ENCODE measurements around the gene CDKAL1.

DNA sequence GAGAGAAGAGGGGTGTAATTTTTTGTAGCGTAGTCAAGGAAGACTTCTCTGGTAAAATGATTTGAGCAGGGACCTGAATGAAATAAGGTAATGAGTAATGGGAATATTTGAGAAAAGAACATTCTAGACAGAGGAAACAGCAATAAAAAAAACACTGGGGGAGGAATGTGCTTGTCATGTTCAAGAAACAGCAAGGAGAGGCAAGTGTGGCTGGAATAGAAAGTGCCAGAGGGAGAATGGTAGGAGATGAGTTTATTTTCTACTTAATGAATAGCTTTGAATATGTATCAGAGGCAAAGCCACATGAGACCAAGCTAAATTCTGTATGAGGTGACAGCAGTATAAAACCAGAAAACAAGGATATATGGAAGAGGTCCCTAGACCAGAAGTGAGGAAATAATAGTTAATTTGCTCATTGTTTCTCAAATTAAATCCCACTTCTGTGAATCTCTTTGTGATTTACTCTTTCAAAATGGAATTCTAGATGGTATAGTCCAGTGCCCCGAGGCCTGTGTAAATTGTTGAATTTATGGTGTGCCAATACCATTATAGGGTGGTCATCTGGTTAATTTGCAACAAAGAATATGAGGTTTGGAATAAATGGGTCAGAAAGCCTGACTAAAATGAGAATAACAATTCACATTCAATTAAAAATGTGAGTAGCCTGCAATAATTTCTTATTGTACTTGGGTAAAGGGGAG lies 170.2 kb downstream of the CDKAL1 start:
- TF ChIP-seq, protein P1, sequence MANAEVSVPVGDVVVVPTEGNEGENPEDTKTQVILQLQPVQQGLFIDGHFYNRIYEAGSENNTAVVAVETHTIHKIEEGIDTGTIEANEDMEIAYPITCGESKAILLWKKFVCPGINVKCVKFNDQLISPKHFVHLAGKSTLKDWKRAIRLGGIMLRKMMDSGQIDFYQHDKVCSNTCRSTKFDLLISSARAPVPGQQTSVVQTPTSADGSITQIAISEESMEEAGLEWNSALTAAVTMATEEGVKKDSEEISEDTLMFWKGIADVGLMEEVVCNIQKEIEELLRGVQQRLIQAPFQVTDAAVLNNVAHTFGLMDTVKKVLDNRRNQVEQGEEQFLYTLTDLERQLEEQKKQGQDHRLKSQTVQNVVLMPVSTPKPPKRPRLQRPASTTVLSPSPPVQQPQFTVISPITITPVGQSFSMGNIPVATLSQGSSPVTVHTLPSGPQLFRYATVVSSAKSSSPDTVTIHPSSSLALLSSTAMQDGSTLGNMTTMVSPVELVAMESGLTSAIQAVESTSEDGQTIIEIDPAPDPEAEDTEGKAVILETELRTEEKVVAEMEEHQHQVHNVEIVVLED (CRISPR knock-in tag; IDR thresholded peaks at IDR 0.05; ENCODE audit: borderline replicate concordance) = no peak
- TF ChIP-seq, protein P2, sequence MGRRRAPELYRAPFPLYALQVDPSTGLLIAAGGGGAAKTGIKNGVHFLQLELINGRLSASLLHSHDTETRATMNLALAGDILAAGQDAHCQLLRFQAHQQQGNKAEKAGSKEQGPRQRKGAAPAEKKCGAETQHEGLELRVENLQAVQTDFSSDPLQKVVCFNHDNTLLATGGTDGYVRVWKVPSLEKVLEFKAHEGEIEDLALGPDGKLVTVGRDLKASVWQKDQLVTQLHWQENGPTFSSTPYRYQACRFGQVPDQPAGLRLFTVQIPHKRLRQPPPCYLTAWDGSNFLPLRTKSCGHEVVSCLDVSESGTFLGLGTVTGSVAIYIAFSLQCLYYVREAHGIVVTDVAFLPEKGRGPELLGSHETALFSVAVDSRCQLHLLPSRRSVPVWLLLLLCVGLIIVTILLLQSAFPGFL (CRISPR knock-in tag; IDR thresholded peaks at IDR 0.05) = no peak
- TF ChIP-seq CREM (IDR thresholded peaks at IDR 0.05) (no peak), CREM (CRISPR knock-in tag; IDR thresholded peaks at IDR 0.05) (no peak), MZF1 (CRISPR knock-in tag; IDR thresholded peaks at IDR 0.05; ENCODE audit: borderline replicate concordance) (no peak), NFYB (CRISPR knock-in tag; IDR thresholded peaks at IDR 0.05) (no peak), PHF21A (CRISPR knock-in tag; IDR thresholded peaks at IDR 0.05) (no peak), TCF7 (IDR thresholded peaks at IDR 0.05; ENCODE audit: low read depth) (no peak), ZSCAN29 (CRISPR knock-in tag; conservative IDR thresholded peaks at IDR 0.05) (no peak), SMARCC2 (IDR thresholded peaks at IDR 0.05) (no peak)
- TF ChIP-seq, protein P3, sequence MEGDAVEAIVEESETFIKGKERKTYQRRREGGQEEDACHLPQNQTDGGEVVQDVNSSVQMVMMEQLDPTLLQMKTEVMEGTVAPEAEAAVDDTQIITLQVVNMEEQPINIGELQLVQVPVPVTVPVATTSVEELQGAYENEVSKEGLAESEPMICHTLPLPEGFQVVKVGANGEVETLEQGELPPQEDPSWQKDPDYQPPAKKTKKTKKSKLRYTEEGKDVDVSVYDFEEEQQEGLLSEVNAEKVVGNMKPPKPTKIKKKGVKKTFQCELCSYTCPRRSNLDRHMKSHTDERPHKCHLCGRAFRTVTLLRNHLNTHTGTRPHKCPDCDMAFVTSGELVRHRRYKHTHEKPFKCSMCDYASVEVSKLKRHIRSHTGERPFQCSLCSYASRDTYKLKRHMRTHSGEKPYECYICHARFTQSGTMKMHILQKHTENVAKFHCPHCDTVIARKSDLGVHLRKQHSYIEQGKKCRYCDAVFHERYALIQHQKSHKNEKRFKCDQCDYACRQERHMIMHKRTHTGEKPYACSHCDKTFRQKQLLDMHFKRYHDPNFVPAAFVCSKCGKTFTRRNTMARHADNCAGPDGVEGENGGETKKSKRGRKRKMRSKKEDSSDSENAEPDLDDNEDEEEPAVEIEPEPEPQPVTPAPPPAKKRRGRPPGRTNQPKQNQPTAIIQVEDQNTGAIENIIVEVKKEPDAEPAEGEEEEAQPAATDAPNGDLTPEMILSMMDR (CRISPR knock-in tag; IDR thresholded peaks at IDR 0.05) = no peak
- TF ChIP-seq, protein P4, sequence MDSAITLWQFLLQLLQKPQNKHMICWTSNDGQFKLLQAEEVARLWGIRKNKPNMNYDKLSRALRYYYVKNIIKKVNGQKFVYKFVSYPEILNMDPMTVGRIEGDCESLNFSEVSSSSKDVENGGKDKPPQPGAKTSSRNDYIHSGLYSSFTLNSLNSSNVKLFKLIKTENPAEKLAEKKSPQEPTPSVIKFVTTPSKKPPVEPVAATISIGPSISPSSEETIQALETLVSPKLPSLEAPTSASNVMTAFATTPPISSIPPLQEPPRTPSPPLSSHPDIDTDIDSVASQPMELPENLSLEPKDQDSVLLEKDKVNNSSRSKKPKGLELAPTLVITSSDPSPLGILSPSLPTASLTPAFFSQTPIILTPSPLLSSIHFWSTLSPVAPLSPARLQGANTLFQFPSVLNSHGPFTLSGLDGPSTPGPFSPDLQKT (CRISPR knock-in tag; IDR thresholded peaks at IDR 0.05; ENCODE audit: borderline replicate concordance) = no peak
- TF ChIP-seq, protein P5, sequence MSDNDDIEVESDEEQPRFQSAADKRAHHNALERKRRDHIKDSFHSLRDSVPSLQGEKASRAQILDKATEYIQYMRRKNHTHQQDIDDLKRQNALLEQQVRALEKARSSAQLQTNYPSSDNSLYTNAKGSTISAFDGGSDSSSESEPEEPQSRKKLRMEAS (IDR thresholded peaks at IDR 0.05) = no peak
- TF ChIP-seq, protein P6, sequence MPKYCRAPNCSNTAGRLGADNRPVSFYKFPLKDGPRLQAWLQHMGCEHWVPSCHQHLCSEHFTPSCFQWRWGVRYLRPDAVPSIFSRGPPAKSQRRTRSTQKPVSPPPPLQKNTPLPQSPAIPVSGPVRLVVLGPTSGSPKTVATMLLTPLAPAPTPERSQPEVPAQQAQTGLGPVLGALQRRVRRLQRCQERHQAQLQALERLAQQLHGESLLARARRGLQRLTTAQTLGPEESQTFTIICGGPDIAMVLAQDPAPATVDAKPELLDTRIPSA (CRISPR knock-in tag; IDR thresholded peaks at IDR 0.05; ENCODE audit: borderline replicate concordance) = no peak
- TF ChIP-seq, protein P7, sequence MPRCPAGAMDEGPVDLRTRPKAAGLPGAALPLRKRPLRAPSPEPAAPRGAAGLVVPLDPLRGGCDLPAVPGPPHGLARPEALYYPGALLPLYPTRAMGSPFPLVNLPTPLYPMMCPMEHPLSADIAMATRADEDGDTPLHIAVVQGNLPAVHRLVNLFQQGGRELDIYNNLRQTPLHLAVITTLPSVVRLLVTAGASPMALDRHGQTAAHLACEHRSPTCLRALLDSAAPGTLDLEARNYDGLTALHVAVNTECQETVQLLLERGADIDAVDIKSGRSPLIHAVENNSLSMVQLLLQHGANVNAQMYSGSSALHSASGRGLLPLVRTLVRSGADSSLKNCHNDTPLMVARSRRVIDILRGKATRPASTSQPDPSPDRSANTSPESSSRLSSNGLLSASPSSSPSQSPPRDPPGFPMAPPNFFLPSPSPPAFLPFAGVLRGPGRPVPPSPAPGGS (CRISPR knock-in tag; IDR thresholded peaks at IDR 0.05) = no peak
